Measurements from ENCODE around the gene WDR18.

GRCh38 chr19:944171-944567 is 40.0 kb upstream of the WDR18 start:
- TF ChIP-seq CTCF (conservative IDR thresholded peaks at IDR 0.05; ENCODE audit: low read depth, low read length), result no peak
- TF ChIP-seq EZH2 (IDR thresholded peaks at IDR 0.05; ENCODE audit: low read length, unreplicated experiment), result no peak
